Uterus (tissue), 4 donors: ENCODE data around the gene TMEM202. TPM values are rescaled to one million over a fixed set of nuclear protein-coding genes. Genes with fewer than 3 reads are reported as not detected.

ENCODE experiments used
- DNase-seq, 2 donors: peaks; one replicate each; pipeline ENCODE4 v3.0.0-alpha.2; 2019 to 2020
- H3K27ac ChIP-seq, 2 donors: fragments of 200-600 bp; sonication (generic); 1 replicate in 1 of 2; 2 replicates in 1 of 2; pipeline ENCODE4 v1.5.1; 2016 to 2018
- H3K27me3 ChIP-seq, 2 donors: fragments of 200-600 bp; sonication (generic); one replicate each; pipeline ENCODE4 v1.5.1; 2018 to 2019; ENCODE audit warnings: control low read depth in 1 of 2
- H3K36me3 ChIP-seq, 2 donors: fragments of 200-600 bp; sonication (generic); one replicate each; pipeline ENCODE4 v1.5.1; 2019; ENCODE audit warnings: control low read depth in 1 of 2
- H3K4me1 ChIP-seq, 2 donors: fragments of 200-600 bp; sonication (generic); one replicate each; pipeline ENCODE4 v1.5.1; 2018 to 2019; ENCODE audit warnings: control low read depth in 1 of 2
- H3K4me3 ChIP-seq, 2 donors: fragments of 200-600 bp; sonication (generic); 1 replicate in 1 of 2; 2 replicates in 1 of 2; pipeline ENCODE4 v1.5.1; 2018 to 2019; ENCODE audit warnings: mild to moderate bottlenecking in 1 of 2
- H3K9me3 ChIP-seq, 2 donors: fragments of 200-600 bp; sonication (generic); one replicate each; pipeline ENCODE4 v1.5.1; 2019; ENCODE audit warnings: control low read depth in 1 of 2
- POLR2A ChIP-seq, 2 donors: fragments of 450-650 bp; IDR thresholded peaks; one replicate each; pipeline ENCODE4 v1.6.1; 2016; ENCODE audit warnings: antibody characterized with exemption in 2 of 2, mild to moderate bottlenecking in 1 of 2, moderate library complexity in 1 of 2
- intact Hi-C: fragments of 100-400 bp; cut with DNase I; formaldehyde crosslinking; loops from one replicate; pipeline ENCODE4 v1.15.1; 2023; ENCODE audit warnings: low total_unique reads
- total RNA-seq, 4 donors: library from RNA; depleted of rRNA in 3 of 4; stranded (reverse); fragments of >200 nt in 3 of 4; gene quantifications; one replicate each; pipeline versions ENCODE4 v1.1.0 to v1.2.4, GENCODE V29; 2014 to 2023
- TF ChIP-seq, protein P1 (sequence below), 4 experiments: fragments of 200-600 bp in 2 of 4; fragments of 450-650 bp in 2 of 4; sonication (generic) in 2 of 4; IDR thresholded peaks; one replicate each; pipeline ENCODE4 v1.5.1; 2016 to 2019; ENCODE audit warnings: antibody characterized with exemption in 4 of 4, mild to moderate bottlenecking in 2 of 4, moderate library complexity in 1 of 4
- donor health status: DM: yes; HTN: yes; CAD: no.

TMEM202 gene
- total RNA-seq, 4 donors from 2014 or later: not detected

DNA sequence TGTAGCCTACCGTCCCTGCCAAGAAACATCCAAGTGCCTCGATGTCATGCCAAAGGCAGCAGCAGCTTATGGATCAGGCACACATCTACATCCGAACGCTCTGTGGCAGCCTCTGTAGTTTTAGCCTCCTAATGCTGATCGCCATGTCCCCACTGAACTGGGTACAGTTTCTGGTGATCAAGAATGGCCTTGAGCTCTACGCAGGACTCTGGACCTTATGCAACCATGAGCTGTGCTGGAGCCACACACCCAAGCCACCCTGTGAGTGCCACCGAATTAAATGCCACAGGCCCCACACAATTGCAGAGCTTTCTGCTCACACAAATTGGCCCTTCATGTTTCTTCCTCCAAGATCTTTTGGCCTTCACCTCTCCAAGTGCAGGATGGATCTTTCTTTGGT lies 543 bp downstream of the TMEM202 start:
- no peak overlapping the region for H3K27ac ChIP-seq
- TF ChIP-seq POLR2A (IDR thresholded peaks at IDR 0.05): no peak
- TF ChIP-seq, protein P1, sequence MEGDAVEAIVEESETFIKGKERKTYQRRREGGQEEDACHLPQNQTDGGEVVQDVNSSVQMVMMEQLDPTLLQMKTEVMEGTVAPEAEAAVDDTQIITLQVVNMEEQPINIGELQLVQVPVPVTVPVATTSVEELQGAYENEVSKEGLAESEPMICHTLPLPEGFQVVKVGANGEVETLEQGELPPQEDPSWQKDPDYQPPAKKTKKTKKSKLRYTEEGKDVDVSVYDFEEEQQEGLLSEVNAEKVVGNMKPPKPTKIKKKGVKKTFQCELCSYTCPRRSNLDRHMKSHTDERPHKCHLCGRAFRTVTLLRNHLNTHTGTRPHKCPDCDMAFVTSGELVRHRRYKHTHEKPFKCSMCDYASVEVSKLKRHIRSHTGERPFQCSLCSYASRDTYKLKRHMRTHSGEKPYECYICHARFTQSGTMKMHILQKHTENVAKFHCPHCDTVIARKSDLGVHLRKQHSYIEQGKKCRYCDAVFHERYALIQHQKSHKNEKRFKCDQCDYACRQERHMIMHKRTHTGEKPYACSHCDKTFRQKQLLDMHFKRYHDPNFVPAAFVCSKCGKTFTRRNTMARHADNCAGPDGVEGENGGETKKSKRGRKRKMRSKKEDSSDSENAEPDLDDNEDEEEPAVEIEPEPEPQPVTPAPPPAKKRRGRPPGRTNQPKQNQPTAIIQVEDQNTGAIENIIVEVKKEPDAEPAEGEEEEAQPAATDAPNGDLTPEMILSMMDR (IDR thresholded peaks at IDR 0.05): no peak
- no peaks in the 10 kb centered on the region for H3K9me3 ChIP-seq
- no peaks in the 10 kb centered on the region for H3K4me1 ChIP-seq
- no peak for DNase-seq
- H3K27me3 ChIP-seq: no peaks in the 10 kb centered on the region
- no peaks in the 10 kb centered on the region for H3K36me3 ChIP-seq
- intact Hi-C loops: no loop called here
- H3K4me3 ChIP-seq: no peak overlapping the region

DNA sequence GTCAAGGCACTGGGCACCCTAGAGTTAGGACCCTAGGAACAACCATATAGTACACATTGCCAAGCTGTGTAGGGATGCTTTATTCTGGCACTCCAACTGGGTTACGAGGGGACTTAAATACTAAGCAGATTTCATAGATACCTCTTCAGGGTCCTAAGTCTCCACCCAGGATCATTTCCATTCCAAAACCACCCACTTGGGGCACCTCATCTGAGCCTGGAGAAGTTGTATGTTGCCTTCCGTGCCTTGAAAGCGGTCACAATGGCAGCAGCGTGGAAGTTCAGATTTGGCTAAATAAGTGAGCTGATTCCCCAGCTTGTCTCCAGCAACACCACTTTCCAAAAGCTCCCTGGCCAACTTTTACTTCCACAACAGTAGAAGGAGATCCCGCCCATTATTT lies 4.6 kb downstream of the TMEM202 start:
- intact Hi-C loops: no loop called here
- Histone ChIP-seq H3K27me3 (no peaks in the 10 kb centered on the region), H3K4me3 (no peak overlapping the region), H3K27ac (no peak overlapping the region), H3K4me1 (no peaks in the 10 kb centered on the region), H3K36me3 (no peaks in the 10 kb centered on the region), H3K9me3 (no peaks in the 10 kb centered on the region)
- TF ChIP-seq POLR2A (IDR thresholded peaks at IDR 0.05): no peak
- TF ChIP-seq, protein P1 (IDR thresholded peaks at IDR 0.05): no peak
- no peak for DNase-seq

- Histone ChIP-seq H3K27ac (no peak overlapping the region), H3K4me1 (no peaks in the 10 kb centered on the region), H3K36me3 (no peaks in the 10 kb centered on the region), H3K9me3 (no peaks in the 10 kb centered on the region), H3K4me3 (no peak overlapping the region), H3K27me3 (no peaks in the 10 kb centered on the region)
- DNase-seq: no peak
- TF ChIP-seq, protein P1 (IDR thresholded peaks at IDR 0.05): no peak
- intact Hi-C loops: no loop called here
These were observed 6.3 kb downstream of the TMEM202 start for GRCh38 chr15:72404356-72404755.

GRCh38 chr15:72404841-72405240 lies 6.7 kb downstream of the TMEM202 start:
- Histone ChIP-seq H3K27me3 (no peaks in the 10 kb centered on the region), H3K4me1 (no peaks in the 10 kb centered on the region), H3K36me3 (no peaks in the 10 kb centered on the region), H3K4me3 (no peak overlapping the region), H3K9me3 (no peaks in the 10 kb centered on the region), H3K27ac (no peak overlapping the region)
- intact Hi-C loops: no loop called here
- no peak for DNase-seq
- TF ChIP-seq, protein P1 (IDR thresholded peaks at IDR 0.05): no peak
- TF ChIP-seq POLR2A (IDR thresholded peaks at IDR 0.05): no peak

GRCh38 chr15:72406936-72407335 lies 8.8 kb downstream of the TMEM202 start:
- H3K27me3 ChIP-seq: no peaks in the 10 kb centered on the region
- intact Hi-C loops: no loop called here
- H3K27ac ChIP-seq: no peak overlapping the region
- H3K9me3 ChIP-seq: no peaks in the 10 kb centered on the region
- no peak for TF ChIP-seq POLR2A (IDR thresholded peaks at IDR 0.05)
- TF ChIP-seq, protein P1 (IDR thresholded peaks at IDR 0.05): no peak
- H3K36me3 ChIP-seq: no peaks in the 10 kb centered on the region
- DNase-seq: no peak
- H3K4me3 ChIP-seq: no peak overlapping the region
- H3K4me1 ChIP-seq: no peaks in the 10 kb centered on the region
